Panc1 (cell line): ENCODE data around the gene KRTAP10-2.

Source experiments
- CTCF ChIP-seq: fragments of 450-650 bp; IDR thresholded peaks from 2 replicates; pipeline ENCODE4 v1.5.1; 2017; ENCODE audit warnings: mild to moderate bottlenecking
- POLR2AphosphoS5 ChIP-seq: IDR thresholded peaks from 2 replicates; pipeline ENCODE4 v1.6.1; 2012; ENCODE audit warnings: mild to moderate bottlenecking, low read depth, low read length, moderate library complexity
- SIN3A ChIP-seq: IDR thresholded peaks from 2 replicates; pipeline ENCODE4 v1.6.1; 2012; ENCODE audit warnings: low read depth, mild to moderate bottlenecking, low read length, moderate library complexity, borderline replicate concordance; ENCODE audit not compliant: insufficient read depth

GRCh38 chr21:44564886-44565598, 13.7 kb upstream of the KRTAP10-2 start:
- no peak for TF ChIP-seq POLR2AphosphoS5
- TF ChIP-seq CTCF = no peak
- TF ChIP-seq SIN3A = no peak
